Umbilical cord (tissue), 2 donors: ENCODE data around the gene SERPINB1. TPM values are rescaled to one million over a fixed set of nuclear protein-coding genes. Genes with fewer than 3 reads are reported as not detected.
"Not testable (repeated sequence)": the region's sequence is repeated elsewhere in the genome, so short reads cannot be mapped to it uniquely, and the experiment has no call there.

Source experiments
- DNase-seq: peaks from one replicate; pipeline ENCODE4 v3.0.0-alpha.2; 2015; ENCODE audit warnings: low spot score
- total RNA-seq: library from RNA; depleted of rRNA; stranded (reverse); fragments of >200 nt; gene quantifications from one replicate; pipeline ENCODE4 v1.2.3, GENCODE V29; 2014; ENCODE audit warnings: low replicate concordance; ENCODE audit not compliant: insufficient read depth

SERPINB1 gene
- total RNA-seq, 1 donor from 2014 or later = 28.6 TPM

GRCh38 chr6:2818593-2818992, 23.1 kb downstream of the SERPINB1 start:
- peak; percentile 61 for DNase-seq

- DNase-seq = peak; percentile 39
These were observed 23.7 kb downstream of the SERPINB1 start for GRCh38 chr6:2817903-2818443.

- DNase-seq = no peak
These were observed 25.5 kb downstream of the SERPINB1 start for GRCh38 chr6:2816158-2816557.

- DNase-seq = no peak
These were observed 29.0 kb downstream of the SERPINB1 start for GRCh38 chr6:2812695-2813094.

- no peak for DNase-seq
These were observed 31.5 kb downstream of the SERPINB1 start for GRCh38 chr6:2810092-2810671.

GRCh38 chr6:2809015-2809414, 32.6 kb downstream of the SERPINB1 start:
- DNase-seq = no peak

- no peak for DNase-seq
These were observed 34.1 kb downstream of the SERPINB1 start for GRCh38 chr6:2807342-2808090.

GRCh38 chr6:2806644-2807043, 35.0 kb downstream of the SERPINB1 start:
- no peak for DNase-seq

- no peak for DNase-seq
These were observed 36.6 kb downstream of the SERPINB1 start for GRCh38 chr6:2805031-2805430.

GRCh38 chr6:2804516-2804915, 37.1 kb downstream of the SERPINB1 start:
- no peak for DNase-seq

GRCh38 chr6:2803731-2804429, 37.8 kb downstream of the SERPINB1 start:
- no peak for DNase-seq

- DNase-seq = no peak
These were observed 39.1 kb downstream of the SERPINB1 start for GRCh38 chr6:2802521-2803060.

GRCh38 chr6:2801687-2802086, 40.0 kb downstream of the SERPINB1 start:
- DNase-seq = not testable (repeated sequence)

GRCh38 chr6:2800552-2801316, 40.9 kb downstream of the SERPINB1 start:
- no peak for DNase-seq

GRCh38 chr6:2799936-2800527, 41.6 kb downstream of the SERPINB1 start:
- no peak for DNase-seq

GRCh38 chr6:2798586-2799134, 43.0 kb downstream of the SERPINB1 start:
- DNase-seq = no peak

GRCh38 chr6:2797564-2798031, 44.1 kb downstream of the SERPINB1 start:
- peak; percentile 18 for DNase-seq

GRCh38 chr6:2796861-2797260, 44.8 kb downstream of the SERPINB1 start:
- no peak for DNase-seq

GRCh38 chr6:2795956-2796355, 45.7 kb downstream of the SERPINB1 start:
- DNase-seq = no peak

- no peak for DNase-seq
These were observed 46.5 kb downstream of the SERPINB1 start for GRCh38 chr6:2795162-2795561.
